A673 (cell line): ENCODE data around the gene PPM1N.

ENCODE experiments used
- EZH2 ChIP-seq: fragments of 200-600 bp; sonication (generic); IDR thresholded peaks from 2 replicates; pipeline ENCODE4 v1.6.1; 2017; ENCODE audit warnings: borderline replicate concordance, low read depth, mild to moderate bottlenecking, mixed read lengths, antibody characterized with exemption, low read length; ENCODE audit not compliant: poor library complexity, severe bottlenecking
- TF ChIP-seq, protein P1 (sequence below): fragments of 300-800, 200-600 bp; sonication (generic); conservative IDR thresholded peaks from 2 replicates; pipeline ENCODE4 v1.5.1; 2017; ENCODE audit warnings: low read depth, mild to moderate bottlenecking, antibody characterized with exemption, low read length, moderate library complexity, mixed read lengths

DNA sequence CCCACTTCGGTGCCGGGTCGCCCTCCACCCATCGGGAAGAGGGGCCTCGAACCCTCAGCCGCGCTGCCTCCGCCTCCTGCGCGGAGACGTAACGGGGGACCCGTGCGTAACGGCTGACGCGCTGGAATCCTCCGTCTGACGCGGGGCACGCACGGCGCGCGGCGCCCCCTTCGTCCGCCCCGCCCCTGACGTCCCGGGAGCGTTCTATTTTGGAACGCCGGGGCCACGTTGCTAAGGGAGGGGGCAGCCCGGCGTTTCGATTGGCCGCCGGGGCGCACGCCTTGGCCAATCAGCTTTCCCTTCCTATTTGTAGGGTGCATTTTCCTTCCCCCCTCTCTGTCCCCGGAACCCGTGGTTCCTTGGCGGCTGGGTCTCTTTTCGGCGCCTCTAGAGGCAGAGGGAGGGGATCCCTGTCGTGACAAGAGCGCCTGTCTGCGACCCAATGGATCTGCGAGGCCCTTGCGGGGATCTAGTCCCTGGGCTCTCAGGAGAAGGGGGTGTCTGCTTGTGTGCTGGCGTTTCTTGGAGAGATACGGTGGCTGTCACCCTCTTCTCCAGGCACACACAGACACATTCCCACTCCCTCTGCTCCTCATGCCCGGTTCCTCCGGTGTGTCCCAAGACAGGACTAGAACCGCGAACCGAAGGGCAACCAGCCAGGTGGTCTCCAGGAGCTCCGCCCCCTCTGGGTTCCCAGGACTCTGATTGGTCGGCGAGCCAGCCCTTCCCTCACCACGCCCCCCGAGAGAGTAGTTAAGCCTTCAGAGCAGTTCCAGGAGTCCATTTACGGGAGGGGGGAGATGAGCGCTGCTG is 28.9 kb upstream of the PPM1N start:
- TF ChIP-seq, protein P1, sequence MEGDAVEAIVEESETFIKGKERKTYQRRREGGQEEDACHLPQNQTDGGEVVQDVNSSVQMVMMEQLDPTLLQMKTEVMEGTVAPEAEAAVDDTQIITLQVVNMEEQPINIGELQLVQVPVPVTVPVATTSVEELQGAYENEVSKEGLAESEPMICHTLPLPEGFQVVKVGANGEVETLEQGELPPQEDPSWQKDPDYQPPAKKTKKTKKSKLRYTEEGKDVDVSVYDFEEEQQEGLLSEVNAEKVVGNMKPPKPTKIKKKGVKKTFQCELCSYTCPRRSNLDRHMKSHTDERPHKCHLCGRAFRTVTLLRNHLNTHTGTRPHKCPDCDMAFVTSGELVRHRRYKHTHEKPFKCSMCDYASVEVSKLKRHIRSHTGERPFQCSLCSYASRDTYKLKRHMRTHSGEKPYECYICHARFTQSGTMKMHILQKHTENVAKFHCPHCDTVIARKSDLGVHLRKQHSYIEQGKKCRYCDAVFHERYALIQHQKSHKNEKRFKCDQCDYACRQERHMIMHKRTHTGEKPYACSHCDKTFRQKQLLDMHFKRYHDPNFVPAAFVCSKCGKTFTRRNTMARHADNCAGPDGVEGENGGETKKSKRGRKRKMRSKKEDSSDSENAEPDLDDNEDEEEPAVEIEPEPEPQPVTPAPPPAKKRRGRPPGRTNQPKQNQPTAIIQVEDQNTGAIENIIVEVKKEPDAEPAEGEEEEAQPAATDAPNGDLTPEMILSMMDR: no peak
- TF ChIP-seq EZH2: no peak
